Cerebellar cortex (tissue), 1 donor: Measurements from ENCODE around the gene NR3C1.
A peak's percentile ranks its signal among the peaks of the same experiment; 100 is the strongest.

Experiments used
- DNase-seq: peaks from one replicate; pipeline ENCODE4 v3.0.0-alpha.2; 2015; ENCODE audit warnings: low spot score

NR3C1 gene

GRCh38 chr5:143258559-143259253 lies 144.8 kb downstream of the NR3C1 start:
- no peak for DNase-seq

- no peak for DNase-seq
Observed at GRCh38 chr5:143254819-143255218, 148.7 kb downstream of the NR3C1 start.

DNA sequence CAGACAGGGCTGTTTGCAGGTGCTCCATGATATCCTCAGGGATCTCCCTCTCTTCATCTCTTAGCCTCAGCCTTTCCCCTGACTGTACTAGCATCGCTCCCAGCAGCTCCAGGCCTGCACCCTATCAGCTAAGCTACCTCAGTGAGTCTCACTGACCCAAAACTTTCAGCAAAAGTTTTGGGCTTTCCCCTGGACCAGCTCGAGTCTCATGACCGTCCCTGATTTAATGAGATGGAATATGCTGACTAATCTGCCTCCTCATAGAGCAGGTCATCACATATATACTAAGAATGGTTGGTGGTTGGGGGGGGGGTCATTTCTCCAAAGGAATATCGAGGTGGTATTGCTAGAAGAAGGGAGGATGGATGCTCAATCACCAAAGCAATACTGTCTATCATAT lies 151.5 kb downstream of the NR3C1 start:
- DNase-seq: no peak

GRCh38 chr5:143251190-143251589 lies 152.3 kb downstream of the NR3C1 start:
- DNase-seq: no peak

- DNase-seq: no peak
Observed at GRCh38 chr5:143249851-143250250, 153.6 kb downstream of the NR3C1 start.

- DNase-seq: no peak
Observed at GRCh38 chr5:143248822-143249579, 154.5 kb downstream of the NR3C1 start.

DNA sequence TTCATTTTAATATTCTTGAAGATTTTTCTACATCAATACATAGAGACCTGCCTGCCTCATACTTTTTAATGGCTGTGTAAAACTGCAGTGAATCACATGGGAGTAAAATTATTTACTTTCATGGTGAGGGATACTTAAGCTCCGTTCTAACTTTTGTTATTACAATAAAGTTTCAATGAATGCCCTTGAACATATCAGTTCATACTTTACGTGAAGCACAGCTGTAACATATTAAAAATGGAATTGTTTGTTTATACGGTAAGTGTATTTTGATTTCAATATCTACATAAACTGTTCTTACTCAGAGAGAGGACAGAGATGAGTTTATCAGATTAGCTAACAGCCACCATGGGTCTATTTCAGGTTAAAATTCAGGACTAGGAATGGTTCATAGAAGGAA lies 155.1 kb downstream of the NR3C1 start:
- no peak for DNase-seq

DNA sequence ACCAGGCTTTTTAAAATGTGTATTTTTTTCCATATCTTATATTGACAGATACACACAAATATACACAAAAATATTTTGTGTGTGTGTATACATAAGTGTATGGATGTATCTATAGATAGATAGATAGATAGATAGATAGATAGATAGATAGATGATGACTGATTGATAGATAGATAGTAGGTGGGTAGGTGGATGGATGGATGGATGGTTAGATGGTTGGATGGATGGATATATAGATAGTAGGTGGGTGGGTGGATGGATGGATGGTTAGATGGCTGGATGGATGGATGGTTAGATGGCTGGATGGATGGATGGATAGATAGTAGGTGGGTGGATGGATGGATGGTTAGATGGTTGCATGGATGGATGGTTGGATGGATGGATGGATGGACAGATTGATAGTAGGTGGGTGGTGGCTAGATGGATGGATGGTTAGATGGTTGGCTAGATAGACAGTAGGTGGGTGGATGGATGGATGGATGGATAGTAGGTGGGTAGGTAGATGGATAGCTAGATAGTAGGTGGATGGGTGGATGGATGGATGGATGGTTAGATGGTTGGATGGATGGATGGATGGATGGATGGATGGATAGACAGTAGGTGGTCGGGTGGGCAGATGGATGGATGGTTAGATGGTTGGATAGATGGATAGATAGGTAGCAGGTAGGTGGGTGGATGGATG lies 156.2 kb downstream of the NR3C1 start:
- DNase-seq: no peak

- DNase-seq: peak; percentile 99
Observed at GRCh38 chr5:143245929-143246561, 157.4 kb downstream of the NR3C1 start.

DNA sequence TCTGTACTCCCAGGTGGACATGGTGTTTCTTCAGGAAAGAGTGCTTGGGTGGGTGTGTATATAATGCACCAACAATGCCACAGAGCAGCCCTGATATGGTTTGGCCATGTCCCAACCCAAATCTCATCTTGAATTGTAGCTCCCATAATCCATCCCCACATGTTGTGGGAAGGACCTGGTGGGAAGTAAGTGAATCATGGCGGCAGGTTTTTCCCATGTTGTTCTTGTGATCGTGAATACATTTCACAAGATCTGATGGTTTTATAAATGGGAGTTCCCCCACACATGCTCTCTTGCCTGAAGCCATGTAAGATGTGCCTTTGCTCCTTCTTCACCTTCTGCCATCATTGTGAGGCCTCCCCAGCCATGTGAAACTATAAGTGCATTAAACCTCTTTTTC lies 158.5 kb downstream of the NR3C1 start:
- DNase-seq: no peak

DNA sequence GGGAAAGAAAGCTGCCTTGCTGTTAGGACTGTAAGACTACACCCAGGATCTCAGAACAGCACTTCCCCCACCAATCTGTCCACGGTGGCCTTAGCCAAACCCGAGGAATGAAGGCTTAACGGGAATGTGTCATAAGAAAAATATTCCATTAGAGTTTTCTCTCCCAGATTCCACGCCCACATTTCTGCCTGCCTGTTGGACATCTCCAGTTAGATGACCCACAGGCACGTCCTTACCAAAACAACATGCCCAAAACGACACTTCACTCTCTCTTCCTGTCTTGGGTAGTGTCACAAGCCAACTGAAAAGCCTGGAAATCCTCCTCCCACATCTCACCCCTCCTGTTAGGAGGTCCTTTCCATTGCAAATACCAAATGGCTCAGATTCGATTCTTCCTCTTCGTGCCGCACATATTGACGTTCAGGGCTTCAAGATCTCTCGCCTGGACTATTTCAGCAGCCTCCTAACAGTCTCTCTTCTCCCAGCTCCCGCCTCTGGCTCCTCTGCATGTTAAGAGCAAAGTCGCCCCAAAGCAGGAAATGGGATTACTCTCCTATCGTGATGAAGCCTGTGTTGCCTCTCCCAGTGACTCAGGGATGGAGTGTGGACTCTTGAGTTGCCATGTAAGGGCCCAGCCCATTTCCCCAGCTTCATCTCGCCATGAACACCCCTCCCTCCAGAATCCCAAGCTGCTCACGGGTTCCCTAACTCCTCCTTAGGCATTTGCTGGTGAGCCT lies 159.3 kb downstream of the NR3C1 start:
- peak; percentile 91 for DNase-seq

- DNase-seq: no peak
Observed at GRCh38 chr5:143243103-143243502, 160.4 kb downstream of the NR3C1 start.

GRCh38 chr5:143241892-143242291 lies 161.6 kb downstream of the NR3C1 start:
- no peak for DNase-seq

DNA sequence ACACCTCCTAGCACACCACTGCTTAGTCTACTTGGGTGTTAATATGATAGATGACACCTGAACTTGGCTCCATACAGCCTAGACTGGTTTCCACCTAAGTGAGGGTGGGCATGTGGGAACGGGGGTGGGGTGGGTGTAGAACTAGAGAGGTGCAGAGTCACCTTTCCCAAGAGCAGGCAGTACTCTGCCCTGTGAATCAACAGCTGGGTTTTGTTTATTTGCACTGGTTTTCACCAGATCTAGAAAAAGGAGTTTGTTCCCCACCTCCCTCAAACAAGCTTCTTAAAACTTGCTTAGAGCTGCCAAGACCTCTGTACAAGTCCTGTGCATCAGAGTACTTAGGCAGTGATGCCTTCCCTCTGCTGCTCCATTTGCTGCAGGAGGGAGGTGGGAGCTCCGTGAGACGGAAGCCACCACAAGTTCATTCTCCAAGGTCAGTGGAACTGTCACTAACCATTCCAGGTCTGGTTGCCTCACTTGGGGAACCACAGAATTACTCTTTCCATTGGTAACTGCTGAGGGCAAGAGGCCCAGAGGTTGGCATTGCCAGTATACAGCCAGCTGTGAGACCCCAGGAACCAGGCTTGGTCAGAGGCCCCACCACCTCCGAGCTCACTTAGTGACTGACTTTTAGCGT lies 163.5 kb downstream of the NR3C1 start:
- no peak for DNase-seq

DNA sequence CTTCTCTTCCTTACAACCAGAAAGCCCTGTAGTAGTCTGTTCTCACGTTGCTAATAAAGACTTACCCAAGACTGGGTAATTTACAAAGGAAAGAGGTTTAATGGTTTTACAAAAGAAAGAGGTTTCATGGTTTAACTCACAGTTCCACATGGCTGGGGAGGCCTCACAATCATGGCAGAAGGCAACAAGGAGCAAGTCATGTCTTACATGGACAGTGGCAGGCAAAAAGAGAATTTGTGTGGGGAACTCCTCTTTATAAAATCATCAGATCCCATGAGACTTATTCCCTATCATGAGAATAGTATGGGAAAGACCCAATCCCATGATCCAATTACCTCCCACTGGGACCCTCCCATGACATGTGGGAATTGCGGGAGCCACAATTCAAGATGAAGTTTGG lies 164.9 kb downstream of the NR3C1 start:
- no peak for DNase-seq

DNA sequence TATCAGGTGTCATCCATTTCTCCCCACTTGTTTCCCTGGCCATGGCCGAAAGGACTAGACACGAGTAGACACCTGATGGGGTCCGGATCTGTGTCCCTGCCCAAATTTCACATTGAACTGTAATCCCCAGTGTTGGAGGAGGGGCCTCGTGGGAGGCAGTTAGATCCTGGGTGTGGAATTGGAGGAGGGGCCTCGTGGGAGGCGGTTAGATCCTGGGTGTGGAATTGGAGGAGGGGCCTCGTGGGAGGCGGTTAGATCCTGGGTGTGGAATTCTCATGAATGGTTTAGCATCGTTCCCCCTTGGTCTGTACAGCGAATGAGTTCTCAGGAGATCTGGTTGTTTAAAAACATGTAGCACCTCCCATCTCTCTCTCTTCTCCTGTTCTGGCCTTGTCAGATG lies 165.8 kb downstream of the NR3C1 start:
- no peak for DNase-seq

DNA sequence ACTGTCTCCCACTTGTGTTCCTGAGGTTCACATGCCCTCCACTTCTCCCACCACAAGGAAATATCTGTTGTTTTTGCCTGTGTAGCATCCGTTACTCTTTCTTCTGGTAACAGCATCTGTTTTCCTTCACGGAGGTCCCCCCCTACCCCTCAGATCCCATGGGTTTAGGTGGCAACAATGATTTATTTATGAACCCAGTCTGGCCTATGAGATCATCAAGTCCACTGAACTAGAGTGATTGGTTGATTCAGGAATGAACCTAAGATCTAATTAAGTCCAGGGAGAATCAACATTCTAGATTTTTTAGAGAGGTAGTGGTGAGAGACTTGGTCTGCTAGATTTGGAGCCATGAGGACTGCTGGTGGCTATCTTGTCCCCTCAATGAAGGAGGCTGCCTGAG lies 166.8 kb downstream of the NR3C1 start:
- DNase-seq: no peak

DNA sequence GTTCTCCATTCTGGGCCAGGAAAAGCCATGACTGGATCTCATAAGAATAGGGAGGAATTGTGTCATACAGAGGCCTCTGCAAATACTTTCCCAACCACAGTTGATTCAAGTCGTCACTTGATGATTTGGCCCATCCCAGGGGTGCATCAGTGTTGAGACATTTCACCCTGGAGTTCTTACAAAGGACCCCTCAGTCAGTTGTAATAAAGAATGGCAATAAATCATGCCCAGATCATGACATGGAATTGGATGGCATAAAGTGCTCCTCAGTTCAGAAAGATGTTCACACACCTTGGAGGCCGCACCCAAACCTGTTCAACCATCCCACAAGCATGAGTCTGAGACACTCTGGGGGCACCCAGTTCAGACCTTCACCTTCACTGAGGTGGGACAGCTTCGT lies 168.1 kb downstream of the NR3C1 start:
- no peak for DNase-seq

DNA sequence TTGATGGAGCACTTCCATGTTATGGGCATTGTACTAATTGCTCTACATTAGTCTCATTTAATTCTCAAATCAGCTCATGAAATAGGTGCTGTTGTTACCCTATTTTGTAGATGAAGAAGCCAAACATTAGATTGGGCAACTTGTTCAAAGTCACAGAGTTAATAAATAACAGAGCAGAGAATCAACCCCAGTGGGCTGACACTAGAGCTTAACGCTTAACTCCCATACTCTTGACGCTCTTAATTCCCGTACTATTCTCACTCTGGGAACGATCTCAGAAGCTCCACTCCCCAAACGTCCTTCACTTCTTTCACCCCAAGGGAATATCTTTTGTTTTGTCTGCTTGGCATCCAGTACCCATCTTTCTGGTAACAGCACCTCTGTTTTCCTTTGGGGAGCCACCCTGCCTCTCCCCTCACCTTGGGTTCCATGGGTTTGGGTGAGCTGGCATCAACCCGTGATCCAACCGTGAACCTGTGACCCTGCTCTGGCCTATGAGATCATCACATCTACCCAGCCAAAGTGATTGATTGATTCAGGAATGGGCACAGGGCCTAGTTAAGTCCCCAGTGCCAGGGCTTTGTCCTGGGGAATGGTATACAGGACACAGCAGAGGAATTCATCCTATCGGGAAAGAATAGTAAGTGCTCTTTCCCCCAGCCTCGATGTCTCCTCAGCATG lies 169.2 kb downstream of the NR3C1 start:
- DNase-seq: no peak

- DNase-seq: no peak
Observed at GRCh38 chr5:143233031-143233430, 170.5 kb downstream of the NR3C1 start.
